AG08395 (cell line): ENCODE results near the gene POLD2.

Experiments
- DNase-seq: peaks from one replicate; pipeline ENCODE4 v3.0.0; 2012; ENCODE audit warnings: mixed read lengths, low spot score

POLD2 gene

GRCh38 chr7:44101966-44102845 is 21.1 kb downstream of the POLD2 start:
- DNase-seq = peak; percentile 87

GRCh38 chr7:44101303-44101965 is 21.9 kb downstream of the POLD2 start:
- DNase-seq = no peak

GRCh38 chr7:44100458-44101302 is 22.7 kb downstream of the POLD2 start:
- peak; percentile 63 for DNase-seq

- DNase-seq = no peak
Observed at GRCh38 chr7:44099669-44100068, 23.7 kb downstream of the POLD2 start.

GRCh38 chr7:44098092-44099068 is 25.0 kb downstream of the POLD2 start:
- DNase-seq = no peak

- no peak for DNase-seq
Observed at GRCh38 chr7:44097064-44097932, 26.1 kb downstream of the POLD2 start.

GRCh38 chr7:44096326-44096881 is 26.9 kb downstream of the POLD2 start:
- DNase-seq = no peak

GRCh38 chr7:44095781-44096180 is 27.6 kb downstream of the POLD2 start:
- no peak for DNase-seq

- DNase-seq = no peak
Observed at GRCh38 chr7:44094883-44095592, 28.3 kb downstream of the POLD2 start.

GRCh38 chr7:44094365-44094764 is 29.0 kb downstream of the POLD2 start:
- no peak for DNase-seq

GRCh38 chr7:44093102-44093641 is 30.2 kb downstream of the POLD2 start:
- no peak for DNase-seq

GRCh38 chr7:44087911-44088838 is 35.2 kb downstream of the POLD2 start:
- DNase-seq = peak; percentile 83

GRCh38 chr7:44086627-44087026 is 36.7 kb downstream of the POLD2 start:
- no peak for DNase-seq

- DNase-seq = no peak
Observed at GRCh38 chr7:44085546-44085945, 37.8 kb downstream of the POLD2 start.

GRCh38 chr7:44084701-44085100 is 38.6 kb downstream of the POLD2 start:
- no peak for DNase-seq

GRCh38 chr7:44083796-44084195 is 39.6 kb downstream of the POLD2 start:
- DNase-seq = no peak

- peak; percentile 96 for DNase-seq
Observed at GRCh38 chr7:44082541-44083207, 40.7 kb downstream of the POLD2 start.
